Adrenal gland (tissue), 5 donors: ENCODE results near the gene S100A12.

Experiments used
- POLR2A ChIP-seq, 2 donors: fragments of 450-650 bp; IDR thresholded peaks; one replicate each; pipeline ENCODE4 v1.6.1; 2017; ENCODE audit warnings: antibody characterized with exemption in 2 of 2, mild to moderate bottlenecking in 2 of 2, moderate library complexity in 1 of 2
- TF ChIP-seq, protein P1 (sequence below), 6 experiments: fragments of 450-650 bp in 4 of 6; fragments of 200-600 bp in 2 of 6; sonication (generic) in 1 of 6; IDR thresholded peaks; 1 replicate in 5 of 6; 2 replicates in 1 of 6; pipeline versions ENCODE4 v1.5.1 to v1.8.0; 2016 to 2021; ENCODE audit warnings: antibody characterized with exemption in 6 of 6, mild to moderate bottlenecking in 2 of 6, moderate library complexity in 1 of 6
- donor health status: DM: no; HTN: no; CAD: no.

DNA sequence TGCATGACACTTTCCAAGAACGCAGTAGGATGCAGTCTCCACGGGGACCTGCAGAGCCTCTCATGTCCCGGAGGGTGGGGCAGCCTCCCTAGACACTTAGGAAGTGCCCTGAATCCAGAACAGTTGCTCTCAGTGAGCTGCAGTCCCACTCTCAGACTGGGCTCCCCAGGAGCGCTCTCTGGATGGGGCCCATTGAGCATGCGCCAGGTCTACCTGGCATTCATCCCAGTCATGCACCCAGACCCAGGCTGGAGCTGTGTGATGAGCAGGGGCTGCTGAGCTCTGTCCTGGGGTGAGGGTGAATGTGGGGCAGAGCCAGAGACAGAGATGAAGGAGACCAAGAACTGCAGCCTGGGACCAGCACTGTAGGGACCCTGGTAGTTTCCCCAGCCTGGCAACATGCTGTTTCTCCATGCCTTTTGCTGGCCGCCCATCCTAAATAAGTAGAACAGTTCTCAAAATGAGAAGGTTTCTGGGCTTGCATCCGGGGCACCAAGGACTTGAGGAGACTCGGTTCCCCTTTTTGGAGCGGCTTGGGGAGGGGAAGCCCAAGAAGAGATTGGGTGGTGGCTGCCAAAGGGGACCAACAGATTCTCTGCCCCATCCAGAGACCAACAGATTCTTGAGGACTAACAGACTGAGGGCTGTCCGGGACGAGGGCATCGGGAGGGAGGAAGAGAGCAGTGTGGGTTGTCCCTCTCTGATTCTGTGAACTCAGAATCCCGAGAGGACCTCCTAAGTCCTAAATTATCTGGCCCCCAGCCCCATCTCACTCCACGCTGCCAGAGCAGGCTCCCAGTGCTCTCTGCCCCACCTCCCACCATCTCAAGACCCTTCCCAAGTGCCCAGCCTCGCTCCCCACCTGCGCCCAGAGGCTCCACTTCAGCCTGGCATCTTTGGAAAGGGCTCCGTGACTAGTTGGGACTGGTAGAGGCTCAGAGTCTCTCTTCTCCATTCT is 25.8 kb downstream of the S100A12 start:
- TF ChIP-seq, protein P1, sequence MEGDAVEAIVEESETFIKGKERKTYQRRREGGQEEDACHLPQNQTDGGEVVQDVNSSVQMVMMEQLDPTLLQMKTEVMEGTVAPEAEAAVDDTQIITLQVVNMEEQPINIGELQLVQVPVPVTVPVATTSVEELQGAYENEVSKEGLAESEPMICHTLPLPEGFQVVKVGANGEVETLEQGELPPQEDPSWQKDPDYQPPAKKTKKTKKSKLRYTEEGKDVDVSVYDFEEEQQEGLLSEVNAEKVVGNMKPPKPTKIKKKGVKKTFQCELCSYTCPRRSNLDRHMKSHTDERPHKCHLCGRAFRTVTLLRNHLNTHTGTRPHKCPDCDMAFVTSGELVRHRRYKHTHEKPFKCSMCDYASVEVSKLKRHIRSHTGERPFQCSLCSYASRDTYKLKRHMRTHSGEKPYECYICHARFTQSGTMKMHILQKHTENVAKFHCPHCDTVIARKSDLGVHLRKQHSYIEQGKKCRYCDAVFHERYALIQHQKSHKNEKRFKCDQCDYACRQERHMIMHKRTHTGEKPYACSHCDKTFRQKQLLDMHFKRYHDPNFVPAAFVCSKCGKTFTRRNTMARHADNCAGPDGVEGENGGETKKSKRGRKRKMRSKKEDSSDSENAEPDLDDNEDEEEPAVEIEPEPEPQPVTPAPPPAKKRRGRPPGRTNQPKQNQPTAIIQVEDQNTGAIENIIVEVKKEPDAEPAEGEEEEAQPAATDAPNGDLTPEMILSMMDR (IDR thresholded peaks at IDR 0.05), result no peak
- no peak for TF ChIP-seq POLR2A (IDR thresholded peaks at IDR 0.05)
